GM18520 (cell line): ENCODE data around the gene PRPS1L1.

Experiments used
- ATAC-seq: cut with Tn5 transposase; IDR thresholded peaks from one replicate; pipeline ENCODE4 v1.9.1; 2021; ENCODE audit not compliant: unreplicated experiment

Gene PRPS1L1

GRCh38 chr7:18027628-18028027, at the start of gene PRPS1L1:
Gene PRPS1L1 (minus strand): TSS chr7:18027846.
- no peak for ATAC-seq

DNA sequence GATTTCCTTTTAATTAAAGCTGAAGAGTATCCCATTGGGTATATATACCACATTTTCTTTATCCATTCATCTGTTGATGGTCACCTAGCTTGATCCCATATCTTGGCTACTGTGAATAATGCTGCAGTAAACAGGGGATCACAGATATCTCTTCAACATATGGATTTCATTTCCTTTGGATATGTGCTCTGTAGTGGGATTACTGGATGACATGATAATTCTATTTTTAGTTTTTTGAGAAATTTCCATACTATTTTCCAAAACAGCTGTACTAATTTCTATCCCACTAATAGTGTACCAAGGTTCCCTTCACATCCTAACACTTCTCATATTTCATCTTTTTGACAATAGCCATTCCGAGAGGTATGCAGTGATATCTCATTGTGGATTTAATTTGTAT, 48.8 kb upstream of the PRPS1L1 start:
- ATAC-seq: no peak

DNA sequence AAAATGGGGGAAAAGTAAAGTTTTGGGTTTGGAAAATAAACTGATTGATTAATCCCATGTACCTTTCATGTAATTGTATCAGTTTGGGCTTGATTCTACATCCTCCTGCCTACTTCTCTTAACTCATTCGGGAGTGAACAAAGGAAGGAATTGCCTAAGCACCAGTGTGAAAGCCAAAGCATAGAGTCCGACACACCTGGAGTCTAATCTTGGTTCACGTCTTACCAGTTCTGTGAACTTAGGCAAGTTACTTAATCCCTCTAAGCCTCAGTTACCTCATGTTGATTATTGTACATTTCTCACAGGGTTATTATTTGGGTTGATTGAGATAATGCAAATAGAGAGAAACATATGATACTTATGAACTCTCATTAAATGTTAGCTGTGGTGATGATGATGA, 41.1 kb upstream of the PRPS1L1 start:
- no peak for ATAC-seq

DNA sequence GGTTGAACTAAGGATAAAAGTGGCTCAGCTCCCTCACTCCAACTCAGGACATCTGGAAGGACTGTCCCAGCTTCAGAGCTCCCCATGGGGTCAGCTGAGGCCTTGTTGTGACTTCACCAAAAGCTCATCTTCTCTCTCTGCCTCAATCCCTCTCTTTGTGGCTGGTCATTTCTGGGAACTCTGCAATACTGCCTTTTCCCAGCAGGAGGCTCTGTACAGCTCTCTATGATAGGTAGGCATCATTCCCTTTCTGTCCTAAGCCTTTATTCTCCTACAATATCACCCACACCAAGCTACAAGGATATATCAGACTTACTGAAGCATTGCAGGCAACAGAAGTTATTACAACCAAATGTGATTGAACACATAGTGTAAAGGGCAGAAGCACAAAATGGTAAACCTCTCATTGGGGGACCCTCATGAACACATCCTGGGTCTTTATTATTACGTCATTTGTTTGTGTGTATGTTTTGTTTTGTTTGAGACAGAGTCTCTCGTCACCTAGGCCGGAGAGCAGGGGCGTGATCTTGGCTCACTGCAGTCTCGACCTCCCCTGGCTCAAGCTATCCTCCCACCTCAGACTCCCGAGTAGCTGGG, 36.7 kb upstream of the PRPS1L1 start:
- no peak for ATAC-seq

DNA sequence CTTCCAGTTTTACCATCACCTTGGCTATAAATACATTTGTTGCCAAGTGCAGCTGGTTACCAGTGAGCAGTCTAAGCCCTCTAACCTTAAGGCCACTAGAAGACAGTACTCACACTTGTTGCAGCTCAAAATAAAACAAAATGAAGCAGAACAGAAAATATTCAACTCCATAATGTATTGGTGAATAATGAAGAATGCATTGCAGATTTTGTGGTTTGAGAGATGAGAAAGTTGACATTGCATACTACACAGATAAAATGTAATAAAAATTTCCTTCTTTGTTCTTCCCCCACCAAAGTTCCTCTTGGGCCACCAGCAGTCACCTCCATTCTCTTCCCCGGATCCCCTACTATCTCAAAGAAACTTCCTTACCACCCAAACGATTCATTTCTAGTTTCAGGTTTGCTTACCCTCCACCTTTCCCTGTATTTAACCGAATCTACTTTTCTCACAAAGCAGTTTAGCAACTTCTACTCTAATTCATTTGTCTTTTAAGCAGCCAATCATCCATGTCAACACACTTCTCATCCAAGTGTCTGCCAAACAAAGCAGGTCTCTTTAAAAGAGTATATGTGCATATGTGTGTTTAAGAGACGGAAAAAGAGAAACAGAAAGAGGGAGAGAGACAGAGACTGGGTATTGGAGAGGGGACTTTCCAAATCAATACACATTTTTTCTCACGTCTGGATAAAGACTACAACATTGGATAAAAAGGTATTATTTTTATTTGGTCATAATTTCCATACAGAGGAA, 35.7 kb upstream of the PRPS1L1 start:
- no peak for ATAC-seq

GRCh38 chr7:18059171-18059570, 31.5 kb upstream of the PRPS1L1 start:
- no peak for ATAC-seq

DNA sequence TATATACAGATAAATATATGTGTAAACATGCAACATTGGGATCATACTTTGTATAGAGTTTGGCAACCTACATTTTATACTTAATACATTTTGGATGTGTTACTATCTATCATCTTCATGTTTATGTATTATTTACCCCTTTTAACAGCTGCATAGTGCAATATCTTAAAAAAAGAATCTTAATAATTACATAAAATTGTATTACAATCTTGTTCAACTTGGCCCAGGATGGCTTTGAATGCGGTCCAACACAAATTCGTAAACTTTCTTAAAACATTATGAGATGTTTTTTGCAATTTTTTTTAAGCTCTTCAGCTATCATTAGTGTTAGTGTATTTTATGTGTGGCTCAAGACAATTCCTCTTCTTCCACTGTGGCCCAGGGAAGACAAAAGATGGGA, 26.3 kb upstream of the PRPS1L1 start:
- no peak for ATAC-seq

DNA sequence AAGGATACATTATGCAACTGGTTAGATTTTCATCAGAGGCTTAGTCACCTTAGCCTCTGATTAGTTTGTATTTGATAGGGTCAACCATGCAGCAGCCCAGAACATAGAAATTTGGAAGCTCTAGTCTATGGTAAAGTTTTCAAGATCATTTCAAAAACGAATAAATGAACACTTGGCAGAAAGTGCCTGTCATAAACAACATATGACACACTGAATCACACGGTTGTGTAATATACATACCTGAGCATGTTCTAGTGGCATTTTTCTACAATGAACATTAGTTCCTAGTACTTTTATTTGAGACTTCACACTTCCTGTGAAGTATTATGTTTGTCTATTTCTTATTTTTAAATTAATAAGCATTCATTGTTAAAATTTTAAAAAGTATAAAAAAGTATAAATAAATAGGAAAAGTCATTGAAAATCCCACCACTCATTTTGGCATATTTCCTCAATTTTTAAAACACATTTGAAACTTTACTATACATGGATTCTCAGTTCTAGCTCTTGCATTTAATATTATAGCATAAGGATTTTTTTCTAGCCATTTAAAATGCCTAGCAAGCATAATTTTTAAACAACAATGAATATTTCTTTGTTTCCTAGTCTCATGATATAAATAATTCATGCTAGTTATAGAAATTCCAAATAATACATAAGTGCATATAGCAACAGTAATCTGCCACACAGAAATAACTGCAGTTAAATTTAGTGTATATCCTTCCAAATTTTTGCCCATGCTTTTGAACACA, 25.7 kb upstream of the PRPS1L1 start:
- no peak for ATAC-seq

DNA sequence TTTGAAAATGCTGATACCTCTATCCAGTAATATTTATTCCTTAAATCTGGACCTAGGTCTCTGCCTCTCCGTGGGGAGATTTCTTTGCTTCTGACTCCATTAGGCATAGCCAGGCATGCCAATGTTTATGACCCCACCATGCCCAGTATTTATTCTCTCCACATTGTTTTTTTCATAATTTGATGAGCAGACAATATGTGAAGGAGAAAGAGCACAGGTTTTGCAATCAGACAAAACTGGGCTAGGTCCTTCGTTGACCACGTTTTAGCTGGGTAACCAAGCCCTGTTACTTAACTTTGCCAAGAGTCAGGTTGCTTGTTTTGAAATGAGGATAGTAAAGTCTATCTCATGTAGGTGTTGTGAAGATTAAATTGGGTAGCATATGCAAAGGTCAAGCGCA, 21.6 kb upstream of the PRPS1L1 start:
- no peak for ATAC-seq

DNA sequence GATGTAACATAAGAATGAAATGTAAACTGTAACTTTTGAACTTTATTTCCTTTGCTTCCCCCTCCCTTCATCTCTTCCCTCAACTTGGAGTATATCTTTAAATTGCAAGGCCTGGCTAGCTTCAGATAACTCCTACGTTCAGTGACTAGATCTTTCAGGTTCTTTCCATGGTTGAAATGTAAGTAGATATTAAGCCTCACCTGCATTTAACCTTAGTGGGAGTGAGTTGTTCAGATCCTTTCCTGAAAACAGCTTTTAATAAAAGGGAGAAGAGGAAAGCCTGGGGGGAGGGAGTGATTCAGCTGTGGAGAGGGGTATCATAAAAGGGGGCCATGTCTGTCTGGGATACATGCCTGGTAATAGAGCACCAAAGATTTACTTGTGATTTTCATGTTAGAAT, 19.0 kb upstream of the PRPS1L1 start:
- no peak for ATAC-seq

DNA sequence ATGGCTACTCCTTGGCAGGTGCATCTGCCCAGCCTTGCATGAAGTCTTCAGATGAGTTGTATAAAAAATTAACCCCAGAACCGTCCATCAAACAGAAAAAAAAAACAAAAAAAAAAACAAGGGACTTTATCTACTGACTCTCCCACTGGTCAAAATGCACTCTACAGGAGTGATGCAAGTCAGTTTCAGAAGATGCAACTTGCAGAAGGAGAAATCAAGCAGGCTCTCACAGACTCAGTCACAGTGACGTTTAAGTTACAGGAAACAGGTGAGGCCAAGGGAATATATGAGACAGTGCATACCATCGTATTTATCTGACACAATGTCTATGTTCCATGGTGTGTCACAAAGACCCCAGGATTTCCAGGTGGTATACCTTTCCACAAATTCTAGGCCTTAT, 17.5 kb upstream of the PRPS1L1 start:
- no peak for ATAC-seq

DNA sequence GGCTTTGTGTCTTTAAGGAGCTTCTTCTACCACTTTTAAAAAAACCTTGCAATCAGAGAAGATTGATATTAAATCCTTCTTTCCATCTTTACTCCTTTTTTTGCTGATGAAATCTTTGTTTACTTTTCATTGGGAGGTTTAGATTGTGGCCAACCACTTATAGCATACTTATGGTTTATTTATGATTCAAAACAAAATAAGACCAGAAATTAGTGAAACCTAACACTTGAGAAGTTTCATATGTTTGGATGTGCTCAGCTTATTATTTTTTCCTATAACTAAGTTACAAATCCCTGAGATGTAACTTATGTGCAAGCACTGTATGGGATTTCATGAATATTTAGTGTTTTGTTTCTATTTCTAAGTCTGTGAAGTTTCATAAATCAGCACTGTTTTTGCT, 13.5 kb upstream of the PRPS1L1 start:
- ATAC-seq: no peak

DNA sequence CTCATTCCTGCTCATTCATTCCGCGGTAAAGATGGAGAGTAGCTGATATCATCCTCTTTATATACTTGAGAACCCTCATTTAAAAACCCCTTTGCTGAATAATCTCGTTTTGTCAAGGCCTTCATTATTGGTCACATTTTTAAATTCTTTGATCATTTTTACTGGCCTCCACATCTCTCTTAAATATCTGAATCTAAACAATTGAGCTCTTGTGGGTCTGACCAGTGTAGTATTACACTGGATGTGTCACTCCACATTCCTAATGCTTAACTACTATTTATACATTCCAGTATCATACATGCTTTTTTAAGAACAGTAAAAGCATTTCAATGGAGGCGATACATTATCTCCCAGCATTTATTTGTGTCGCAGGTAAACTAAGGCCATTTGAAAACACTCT, 12.6 kb upstream of the PRPS1L1 start:
- no peak for ATAC-seq

DNA sequence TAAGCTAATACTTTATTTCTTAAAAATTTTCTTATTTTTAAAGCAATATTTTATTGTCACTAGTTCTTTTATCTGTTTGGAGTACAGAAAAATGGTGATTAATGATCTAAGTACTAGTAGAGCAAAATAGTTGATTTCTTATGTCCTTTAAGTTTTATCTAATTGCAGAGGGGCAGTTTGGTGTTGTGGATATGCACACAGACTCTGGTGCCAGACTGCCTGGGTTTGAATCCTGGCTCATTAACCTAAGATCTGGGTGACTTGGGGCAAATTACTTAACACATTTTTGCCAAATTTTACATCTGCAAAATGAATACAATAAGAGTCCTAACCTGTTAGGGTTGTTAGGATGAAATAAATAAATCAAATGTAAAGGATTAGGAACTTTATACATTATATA, 10.7 kb upstream of the PRPS1L1 start:
- no peak for ATAC-seq

DNA sequence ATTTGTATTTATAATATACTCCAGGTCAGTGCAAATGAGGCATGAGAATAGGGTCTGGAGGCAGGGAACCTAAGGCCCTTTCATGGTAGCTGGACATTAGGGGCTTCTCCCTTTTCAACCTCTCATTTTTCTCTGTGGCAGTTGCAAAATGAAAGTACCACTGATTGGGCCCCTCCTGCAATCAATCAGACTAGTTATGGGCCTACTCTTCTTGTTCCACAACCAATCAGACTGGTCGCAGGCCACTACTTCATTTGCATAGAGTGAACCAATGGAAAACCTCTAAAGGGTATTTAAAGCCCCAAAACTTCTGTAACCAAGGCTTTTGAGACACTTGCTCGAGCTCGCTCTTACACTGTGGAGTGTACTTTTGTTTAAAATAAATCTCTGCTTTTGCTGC, 10.0 kb upstream of the PRPS1L1 start:
- ATAC-seq: no peak

DNA sequence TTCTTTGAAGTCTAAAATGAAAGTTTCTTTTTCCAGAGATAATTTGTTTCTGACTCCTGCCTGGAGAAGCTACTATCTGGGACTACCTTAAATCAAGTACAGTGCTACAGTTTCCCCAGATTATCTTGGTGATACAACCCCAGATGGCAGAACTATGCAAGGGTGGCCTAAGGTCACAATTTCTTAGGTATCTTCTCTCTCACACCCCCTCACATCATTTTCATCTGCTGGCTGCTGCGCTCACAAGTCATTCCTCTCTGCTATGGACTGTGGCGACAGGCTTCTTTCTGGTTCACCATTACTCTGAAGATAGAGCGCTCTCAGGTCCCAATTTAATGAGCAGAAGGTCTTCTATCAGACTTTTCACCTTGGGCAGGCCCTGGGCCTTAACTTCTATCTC, 9.1 kb upstream of the PRPS1L1 start:
- no peak for ATAC-seq

GRCh38 chr7:18030758-18031157, 3.1 kb upstream of the PRPS1L1 start:
- no peak for ATAC-seq

- ATAC-seq: no peak
Observed at GRCh38 chr7:18020138-18020715, 7.4 kb downstream of the PRPS1L1 start.

DNA sequence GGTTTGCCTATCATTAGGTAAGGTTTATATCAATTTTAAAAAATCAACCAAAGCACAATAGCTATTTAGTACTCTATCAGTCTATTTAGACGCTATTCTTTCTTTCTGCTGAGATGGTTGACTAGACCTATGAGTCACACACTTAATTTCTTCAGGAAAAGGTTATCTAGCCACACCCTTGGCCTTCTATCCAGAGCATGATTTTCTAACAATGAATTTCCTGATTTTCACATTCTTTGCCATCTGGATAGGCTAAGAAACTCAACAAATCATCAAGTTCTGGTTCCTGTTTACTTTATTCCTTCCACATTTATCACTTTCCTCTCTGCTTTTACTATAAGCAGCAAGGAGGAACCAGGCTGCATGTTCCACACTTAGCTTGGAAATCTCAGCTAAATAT, 8.1 kb downstream of the PRPS1L1 start:
- no peak for ATAC-seq

DNA sequence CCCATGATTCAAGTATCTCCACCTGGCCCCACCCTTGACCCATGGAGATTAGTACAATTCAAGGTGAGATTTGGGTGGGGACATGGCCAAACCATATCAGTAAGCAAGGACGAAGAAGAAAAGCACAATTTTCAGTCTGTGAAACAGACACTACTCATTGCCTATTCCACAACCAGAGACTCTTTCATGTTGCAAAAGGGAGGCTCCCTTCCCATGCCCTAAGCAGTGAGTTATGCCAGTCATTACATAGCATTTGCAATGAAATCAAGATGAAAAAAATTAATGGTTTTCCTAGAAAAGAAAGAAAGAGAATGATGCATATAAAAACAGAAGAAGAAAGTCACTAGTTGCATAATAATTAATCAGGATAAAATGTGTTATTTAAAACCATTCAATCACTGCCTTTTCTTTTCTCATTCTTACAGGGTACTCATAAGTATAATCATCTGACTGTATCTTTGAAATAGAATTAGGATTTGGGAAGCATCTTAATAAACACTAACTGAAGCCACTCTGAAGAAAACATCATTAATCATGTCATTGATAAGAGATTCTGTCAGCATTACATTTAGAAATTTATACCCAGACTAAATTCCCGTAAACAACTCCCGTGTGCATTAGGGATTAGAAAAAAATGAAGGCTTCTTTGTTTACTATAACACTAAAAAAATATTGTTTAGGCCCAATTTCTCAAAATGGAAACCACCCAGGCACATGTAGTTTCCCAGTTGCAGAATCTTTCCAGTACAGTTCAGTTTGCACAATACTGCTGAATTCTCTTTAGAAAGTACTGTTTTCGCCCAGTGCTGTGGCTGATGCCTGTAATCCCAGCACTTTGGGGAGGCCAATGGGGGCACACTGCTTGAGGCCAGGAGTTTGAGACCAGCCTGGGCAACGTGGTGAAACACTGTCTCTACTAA, 9.1 kb downstream of the PRPS1L1 start:
- ATAC-seq: no peak
